KG1 (cell line): ENCODE results near the gene OPCML.

ENCODE experiments used
- DNase-seq: peaks from one replicate; lab custom pipeline; 2025; lab: John Stamatoyannopoulos, UW

OPCML gene

DNA sequence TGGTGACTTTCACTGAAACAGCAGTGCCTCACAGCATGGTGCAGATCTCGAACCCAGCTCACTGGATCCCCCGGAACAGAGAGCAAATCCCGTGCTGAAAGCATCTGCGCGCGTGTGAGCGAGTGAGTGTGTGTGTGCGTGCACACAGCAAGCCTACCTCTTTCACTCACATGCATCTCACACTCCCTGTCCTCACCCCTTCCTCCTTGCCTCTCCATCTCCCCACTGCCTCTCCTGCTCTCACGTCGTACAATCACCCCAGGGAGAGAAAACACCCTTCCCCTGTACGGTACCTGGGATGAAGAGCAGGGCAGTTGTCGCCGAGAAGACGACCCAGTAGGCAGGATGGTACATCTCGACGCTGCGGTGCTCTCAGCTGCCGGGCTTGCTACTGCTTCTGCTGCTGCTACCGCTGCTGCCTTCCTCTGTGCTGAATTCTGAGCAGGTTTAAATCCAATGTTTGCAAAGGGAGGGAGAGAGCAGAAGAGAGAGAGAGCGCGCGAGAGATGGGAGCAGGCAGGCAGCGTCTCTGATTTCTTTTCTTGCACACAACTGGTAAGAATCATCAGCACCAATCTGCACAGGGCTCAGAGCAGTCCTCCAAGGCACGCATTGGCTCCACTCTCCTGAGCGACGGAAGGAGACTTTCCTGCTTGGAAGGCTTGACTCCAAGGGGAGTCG lies at the start of gene OPCML:
TSS of gene OPCML (minus strand) at position 531 of the 681 bp plus-strand sequence.
- no peak for DNase-seq

DNA sequence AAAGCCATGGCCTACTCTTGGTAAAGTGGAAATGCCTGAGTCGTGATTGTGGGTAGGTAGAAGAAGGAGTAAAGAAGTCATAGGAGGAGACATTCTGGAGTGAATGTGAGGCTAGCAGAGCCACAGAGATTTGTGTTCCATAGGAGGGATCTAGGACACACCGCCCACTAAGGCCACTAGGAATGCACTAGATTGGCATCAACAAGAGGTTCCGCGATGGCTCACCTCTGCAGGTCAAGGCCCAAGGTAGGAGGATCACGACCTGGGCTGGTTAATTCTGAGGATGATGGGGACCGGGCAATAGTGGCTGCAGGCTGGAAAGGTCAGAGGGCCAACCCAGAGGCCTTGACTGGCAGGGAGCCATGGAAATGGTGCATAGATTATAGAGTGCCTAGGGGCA lies 48.8 kb upstream of the OPCML start:
- DNase-seq = no peak

DNA sequence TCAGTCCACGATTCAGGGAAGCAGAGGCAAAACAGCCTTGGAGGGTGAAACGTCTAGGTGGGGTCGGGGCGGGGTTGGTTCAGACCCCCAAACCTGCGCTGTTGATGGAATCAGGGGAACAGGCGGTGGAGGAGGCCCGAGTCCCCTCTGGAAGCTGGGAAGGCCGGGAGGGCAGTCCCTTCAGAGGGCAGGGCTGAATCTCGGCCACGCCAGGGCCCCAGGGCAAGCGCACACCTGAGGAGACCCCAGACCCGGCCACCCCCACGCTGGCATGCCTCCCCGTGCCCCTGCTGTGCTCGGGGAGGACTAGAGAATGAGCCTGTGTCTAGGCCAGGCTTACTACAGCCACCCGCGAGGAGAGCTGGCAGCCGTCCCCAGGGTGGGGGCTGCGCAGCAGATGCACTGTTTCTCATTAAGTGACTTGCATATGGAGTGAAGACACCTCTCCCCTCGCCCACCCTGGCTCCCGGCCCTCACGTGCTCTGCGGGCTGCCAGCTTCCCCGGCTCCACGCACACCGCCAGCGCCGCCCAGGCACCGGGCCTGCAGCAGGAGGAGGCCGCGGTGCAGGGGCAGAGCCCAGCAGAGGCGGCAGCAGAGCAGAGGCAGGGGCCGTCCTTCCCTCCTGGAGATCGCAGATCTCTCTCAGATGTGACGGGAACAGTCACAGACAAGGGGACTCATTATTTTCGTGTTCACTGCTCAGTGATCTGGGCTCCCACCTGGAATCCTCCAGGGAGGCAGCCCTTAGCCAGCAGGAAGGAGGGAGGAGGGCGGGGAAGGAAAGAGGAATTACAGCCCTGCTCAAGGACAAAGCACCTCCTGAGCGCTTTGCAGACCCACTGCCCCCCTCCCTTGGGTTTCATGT lies 47.1 kb upstream of the OPCML start:
- DNase-seq = no peak

GRCh38 chr11:133577403-133577802 lies 45.1 kb upstream of the OPCML start:
- DNase-seq = no peak

- DNase-seq = no peak
Measured at GRCh38 chr11:133576351-133576750, 44.0 kb upstream of the OPCML start.

DNA sequence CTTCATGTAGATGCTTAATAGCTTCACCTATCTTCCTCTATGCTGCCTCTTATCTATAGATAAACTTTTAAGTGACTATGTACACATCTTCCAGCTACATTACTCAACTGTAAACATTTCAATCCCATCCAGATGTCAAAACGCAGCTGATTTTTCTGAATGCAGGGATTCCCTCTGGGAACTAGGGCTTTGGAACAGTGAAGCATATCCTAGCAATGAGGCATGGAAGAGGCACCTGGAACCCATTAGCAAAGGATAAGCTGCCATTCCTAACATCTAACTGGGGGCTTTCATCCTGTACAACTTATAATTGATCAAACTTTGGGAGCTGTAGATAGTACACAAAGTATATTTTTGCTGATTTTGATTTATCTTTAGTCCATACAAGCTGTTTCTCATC lies 40.8 kb upstream of the OPCML start:
- no peak for DNase-seq

- DNase-seq = no peak
Measured at GRCh38 chr11:133570376-133570775, 38.1 kb upstream of the OPCML start.

DNA sequence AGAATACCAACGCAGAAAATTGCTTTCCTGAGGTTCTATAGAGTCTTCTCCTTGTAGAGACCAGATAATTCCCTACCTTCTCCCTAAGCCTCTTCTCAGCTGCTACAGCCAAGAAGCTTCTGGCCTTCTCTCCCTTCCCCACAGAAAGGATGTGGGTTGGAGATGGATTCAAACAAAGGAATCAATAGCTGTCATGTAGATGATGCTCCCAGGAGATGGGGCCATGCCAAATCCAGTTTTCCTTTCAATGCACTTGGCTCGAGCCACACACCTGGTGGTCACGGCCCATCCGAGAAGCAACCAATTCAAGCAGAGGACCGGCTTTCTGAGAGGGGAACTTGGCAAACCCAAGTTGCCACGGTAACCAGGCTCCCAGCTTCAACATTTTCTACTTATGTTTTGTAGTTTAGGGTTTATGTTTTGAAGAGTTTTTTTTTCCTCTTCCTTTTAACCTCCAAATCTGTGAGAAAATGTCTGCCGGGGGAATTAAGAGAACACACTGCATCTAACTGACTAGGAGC lies 31.3 kb upstream of the OPCML start:
- no peak for DNase-seq

GRCh38 chr11:133560472-133560855 lies 28.2 kb upstream of the OPCML start:
- DNase-seq = no peak

GRCh38 chr11:133559833-133560471 lies 27.7 kb upstream of the OPCML start:
- DNase-seq = no peak

DNA sequence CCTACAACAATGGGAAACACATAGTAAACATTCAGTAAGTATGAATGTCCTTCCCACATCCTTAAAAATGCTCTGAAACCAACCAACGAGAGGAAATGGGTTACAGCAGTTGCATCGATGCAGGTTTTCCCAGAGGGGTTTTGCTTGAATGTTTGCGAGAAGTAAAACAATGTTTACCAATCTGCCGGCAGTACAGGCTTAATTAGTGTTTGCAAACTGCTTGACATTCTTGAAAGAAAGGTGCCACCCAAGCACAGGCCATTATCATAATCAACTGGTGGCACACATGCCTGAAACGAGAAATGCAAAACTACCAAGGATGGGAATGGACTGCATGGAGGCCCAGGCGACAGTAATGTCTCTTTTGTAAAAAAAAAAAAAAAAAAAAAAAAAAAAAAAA lies 27.1 kb upstream of the OPCML start:
- DNase-seq = no peak

DNA sequence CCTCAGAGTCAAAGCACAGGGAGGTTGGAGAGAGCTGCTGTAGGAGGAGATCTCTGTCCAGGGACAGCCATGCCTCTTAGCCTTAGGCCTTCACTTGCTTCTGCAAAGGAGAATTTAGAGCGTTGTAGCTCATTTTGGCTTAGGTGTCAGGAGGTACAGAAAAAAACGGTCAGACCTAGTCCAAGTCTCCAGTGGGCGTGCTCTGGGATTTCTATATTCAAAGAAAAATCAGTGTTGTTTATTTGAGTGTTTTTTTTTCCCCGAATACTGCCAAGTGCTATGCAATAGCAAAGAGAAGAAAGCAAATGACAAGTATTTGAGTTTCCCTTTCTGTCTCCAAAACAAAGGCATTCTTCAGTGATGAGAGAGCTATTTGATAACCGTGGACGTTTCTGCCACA lies 22.7 kb upstream of the OPCML start:
- DNase-seq = no peak

DNA sequence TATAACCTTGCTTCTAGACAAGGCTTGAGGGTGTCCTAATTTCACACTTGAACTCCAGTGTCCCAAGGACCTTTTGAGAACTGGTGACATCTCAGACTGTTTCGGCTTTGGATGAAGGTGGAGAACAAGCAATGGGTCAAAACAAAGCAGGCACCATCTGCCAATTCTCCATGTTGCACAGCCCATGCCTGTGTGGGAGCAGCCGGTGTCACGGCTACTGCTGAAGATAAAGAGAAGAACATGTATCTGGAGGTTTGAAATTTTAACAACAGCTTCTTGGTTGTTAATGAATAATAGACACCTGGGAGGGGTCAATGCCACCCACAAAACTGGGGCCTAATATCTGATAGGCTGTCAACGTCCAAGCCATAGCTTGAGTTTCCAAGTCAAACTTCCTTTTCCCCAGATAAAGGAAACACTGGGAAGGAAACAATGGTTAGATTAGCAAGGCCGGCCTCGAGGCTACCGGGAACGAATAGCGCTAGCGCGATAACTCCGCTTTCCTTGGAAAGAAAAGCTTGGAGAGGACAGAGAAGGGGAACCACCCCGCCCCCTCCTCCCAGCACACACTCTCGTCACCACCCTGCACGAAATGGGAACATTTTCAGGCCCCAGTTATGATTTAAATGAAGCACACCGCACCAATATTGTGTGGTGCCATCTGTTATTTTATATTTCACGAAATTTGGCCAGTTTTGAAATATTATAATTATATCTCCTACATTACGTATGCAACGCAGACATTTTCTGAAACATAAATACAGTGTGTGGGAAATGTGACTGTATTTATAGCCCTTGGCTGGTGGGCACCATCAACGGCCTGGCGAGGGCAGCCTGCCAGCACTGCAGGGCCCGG lies 21.8 kb upstream of the OPCML start:
- no peak for DNase-seq

DNA sequence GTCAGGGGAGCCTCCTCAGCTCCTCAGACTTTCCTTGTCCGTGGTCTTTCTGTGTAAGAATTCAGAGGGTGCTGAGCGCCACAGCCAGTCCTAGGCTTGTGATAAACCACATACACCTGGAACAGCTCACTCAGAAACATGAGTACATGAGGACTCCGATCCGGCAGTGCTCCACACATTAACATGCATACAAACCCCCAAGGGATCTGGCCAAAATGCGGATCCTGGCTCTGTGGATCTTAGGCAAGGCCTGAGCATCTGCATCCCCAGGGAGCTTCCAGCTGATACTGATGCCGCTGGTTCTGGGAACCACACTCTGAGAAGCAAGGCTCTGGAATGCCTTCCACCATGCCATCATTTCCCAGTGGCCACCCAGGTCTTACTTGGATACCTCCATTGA lies 20.6 kb upstream of the OPCML start:
- DNase-seq = no peak

- DNase-seq = no peak
Measured at GRCh38 chr11:133551064-133551463, 18.8 kb upstream of the OPCML start.

GRCh38 chr11:133549826-133550225 lies 17.5 kb upstream of the OPCML start:
- DNase-seq = no peak

- no peak for DNase-seq
Measured at GRCh38 chr11:133548641-133549040, 16.3 kb upstream of the OPCML start.

- no peak for DNase-seq
Measured at GRCh38 chr11:133547808-133548494, 15.7 kb upstream of the OPCML start.

- no peak for DNase-seq
Measured at GRCh38 chr11:133545199-133545803, 13.0 kb upstream of the OPCML start.

DNA sequence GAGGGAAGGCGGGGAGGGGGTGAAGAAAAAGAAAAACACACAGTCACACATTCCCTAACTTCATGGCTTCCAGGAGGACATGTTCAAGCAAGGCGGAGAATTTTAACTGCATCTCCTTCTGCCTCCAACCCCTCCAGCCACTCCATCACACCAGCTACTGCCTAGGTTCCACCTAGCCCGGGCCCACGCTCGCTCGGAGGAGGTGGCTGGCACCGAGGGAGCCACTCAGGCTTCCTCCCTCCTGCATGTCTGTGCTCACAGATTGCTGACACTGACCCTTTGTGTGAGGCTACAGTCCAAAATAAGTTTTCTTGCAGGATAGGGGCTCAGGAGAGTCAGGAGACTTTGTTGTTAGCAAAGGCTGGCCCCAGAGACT lies 9.4 kb upstream of the OPCML start:
- DNase-seq = no peak
